ENCODE results near the gene MAML2. TPM values are rescaled to one million over a fixed set of nuclear protein-coding genes. Genes with fewer than 3 reads are reported as not detected.

MAML2 gene
- total and polyA plus RNA-seq, 2 of the 13 experiments (the other 11 are each of a cell fraction or from before 2014, with no cell fraction given), result 2.3 to 25.9 TPM

DNA sequence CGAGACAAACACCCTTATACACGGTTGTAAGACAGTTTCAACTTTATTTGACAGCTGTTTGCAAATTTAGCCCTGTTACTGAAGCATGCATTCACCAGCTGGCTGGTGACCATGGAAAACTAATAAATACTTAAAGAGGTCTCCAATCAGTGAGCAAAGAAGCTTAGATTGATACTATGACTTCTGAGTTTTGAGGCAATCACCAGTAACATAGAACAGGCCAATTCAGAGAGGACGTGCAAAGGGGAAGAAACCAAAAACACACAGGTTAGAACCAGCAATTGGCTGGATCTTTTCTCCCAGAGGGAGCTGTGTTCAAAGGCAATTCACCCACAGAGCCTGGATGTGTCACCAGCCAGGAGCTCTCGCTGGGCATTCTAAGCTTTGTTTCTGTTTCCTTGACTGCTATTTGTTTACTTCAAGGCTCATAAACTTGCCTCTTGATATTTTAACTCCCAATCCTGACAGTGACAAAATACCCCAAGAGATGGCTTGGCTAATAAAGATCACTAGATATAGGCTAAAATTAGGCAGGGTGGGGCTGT, 305.5 kb downstream of the MAML2 start:
- ChIA-PET CTCF (ENCODE audit: low intra/inter-chr PET ratio, low total read pairs) (no interaction called here), POLR2A (no interaction called here)
- Histone ChIP-seq H3K27ac (ENCODE audit: extremely low read length, insufficient read depth, low read length) (no peak overlapping the region), H3K27me3 (ENCODE audit: control insufficient read depth in 1 of 2, insufficient read depth in 2 of 2, low read length in 2 of 2) (no peaks in the 10 kb centered on the region), H3K4me1 (ENCODE audit: insufficient read depth, low read length) (peaks cover 13% of the 10 kb centered on the region), H3K4me3 (replicated peaks in 1 of 3; ENCODE audit: insufficient read depth in 1 of 3, low read depth in 2 of 3, low read length in 3 of 3) (no peak overlapping the region), H3K36me3 (replicated peaks in 1 of 2; ENCODE audit: control insufficient read depth in 1 of 2, insufficient read depth in 2 of 2, low read length in 2 of 2) (peaks cover 0 to 13% of the 10 kb centered on the region in 2 experiments; a peak in 2 of 5 replicates), H3K9ac (ENCODE audit: insufficient read depth, low read depth, low read length) (no peak overlapping the region), H3K79me2 (ENCODE audit: insufficient read depth, low read length) (no peaks in the 10 kb centered on the region), H3K4me2 (ENCODE audit: low read depth, low read length) (no peak overlapping the region), H3K9me3 (ENCODE audit: low read length) (no peaks in the 10 kb centered on the region), H2AFZ (ENCODE audit: low read length) (no peak overlapping the region), H4K20me1 (ENCODE audit: insufficient read depth, low read length) (no peaks in the 10 kb centered on the region)
- intact Hi-C loops (cut with micrococcal nuclease; ENCODE audit: unreplicated experiment) (no loop called here), in situ Hi-C loops (cut with HindIII; ENCODE audit: extremely low pct_ligation_motif_present, low pct_unique_long_range_greater_than_20kb) (no loop called here)
- no peak for FAIRE-seq
- no peak for DNase-seq (ENCODE audit: low spot score)
- WGBS (ENCODE audit: low lambda C conversion rate), result 94% methylated on average over 4 of the region's 4 CpGs
- ATAC-seq, result no peak
- no peak for TF ChIP-seq ZNF598 (CRISPR knock-in tag; IDR thresholded peaks at IDR 0.05; ENCODE audit: borderline replicate concordance)
- BruUV-seq (replicated peaks), result no TSS peak

- DNase-seq (ENCODE audit: low spot score) (no peak), FAIRE-seq (no peak), ATAC-seq (no peak)
- Histone ChIP-seq H4K20me1 (ENCODE audit: insufficient read depth, low read length) (no peaks in the 10 kb centered on the region), H3K27ac (ENCODE audit: extremely low read length, insufficient read depth, low read length) (no peak overlapping the region), H3K4me2 (ENCODE audit: low read depth, low read length) (no peak overlapping the region), H2AFZ (ENCODE audit: low read length) (no peak overlapping the region), H3K4me3 (replicated peaks in 1 of 3; ENCODE audit: insufficient read depth in 1 of 3, low read depth in 2 of 3, low read length in 3 of 3) (no peak overlapping the region), H3K9me3 (ENCODE audit: low read length) (no peaks in the 10 kb centered on the region), H3K36me3 (replicated peaks in 1 of 2; ENCODE audit: control insufficient read depth in 1 of 2, insufficient read depth in 2 of 2, low read length in 2 of 2) (peaks cover 0 to 13% of the 10 kb centered on the region in 2 experiments; a peak in 2 of 5 replicates), H3K9ac (ENCODE audit: insufficient read depth, low read depth, low read length) (no peak overlapping the region), H3K4me1 (ENCODE audit: insufficient read depth, low read length) (peaks cover 13% of the 10 kb centered on the region), H3K79me2 (ENCODE audit: insufficient read depth, low read length) (no peaks in the 10 kb centered on the region), H3K27me3 (ENCODE audit: control insufficient read depth in 1 of 2, insufficient read depth in 2 of 2, low read length in 2 of 2) (no peaks in the 10 kb centered on the region)
- ChIA-PET CTCF (ENCODE audit: low intra/inter-chr PET ratio, low total read pairs) (no interaction called here), POLR2A (interaction anchor here (0.7 kb wide), 1 partner anchor 120 kb away, joined by 3 read pairs; no protein-coding TSS in a partner anchor)
- BruUV-seq (replicated peaks), result no TSS peak
- TF ChIP-seq NR2F2 (IDR thresholded peaks at IDR 0.05; ENCODE audit: borderline replicate concordance, low read depth), result no peak
- no peak for TF ChIP-seq ZNF367 (CRISPR knock-in tag; IDR thresholded peaks at IDR 0.05; ENCODE audit: borderline replicate concordance)
- no peak for TF ChIP-seq GMEB1 (CRISPR knock-in tag; IDR thresholded peaks at IDR 0.05; ENCODE audit: borderline replicate concordance)
- TF ChIP-seq ZMYM3 (CRISPR knock-in tag; IDR thresholded peaks at IDR 0.05), result no peak
- TF ChIP-seq DNMT1 (CRISPR knock-in tag; IDR thresholded peaks at IDR 0.05), result no peak
- TF ChIP-seq ATF7-NPFF (CRISPR knock-in tag; IDR thresholded peaks at IDR 0.05; ENCODE audit: low read depth), result no peak
- TF ChIP-seq HDAC2 (CRISPR knock-in tag; IDR thresholded peaks at IDR 0.05), result no peak
- TF ChIP-seq, protein P1, sequence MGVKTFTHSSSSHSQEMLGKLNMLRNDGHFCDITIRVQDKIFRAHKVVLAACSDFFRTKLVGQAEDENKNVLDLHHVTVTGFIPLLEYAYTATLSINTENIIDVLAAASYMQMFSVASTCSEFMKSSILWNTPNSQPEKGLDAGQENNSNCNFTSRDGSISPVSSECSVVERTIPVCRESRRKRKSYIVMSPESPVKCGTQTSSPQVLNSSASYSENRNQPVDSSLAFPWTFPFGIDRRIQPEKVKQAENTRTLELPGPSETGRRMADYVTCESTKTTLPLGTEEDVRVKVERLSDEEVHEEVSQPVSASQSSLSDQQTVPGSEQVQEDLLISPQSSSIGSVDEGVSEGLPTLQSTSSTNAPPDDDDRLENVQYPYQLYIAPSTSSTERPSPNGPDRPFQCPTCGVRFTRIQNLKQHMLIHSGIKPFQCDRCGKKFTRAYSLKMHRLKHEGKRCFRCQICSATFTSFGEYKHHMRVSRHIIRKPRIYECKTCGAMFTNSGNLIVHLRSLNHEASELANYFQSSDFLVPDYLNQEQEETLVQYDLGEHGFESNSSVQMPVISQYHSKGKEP (CRISPR knock-in tag; IDR thresholded peaks at IDR 0.05), result no peak
- intact Hi-C loops (cut with micrococcal nuclease; ENCODE audit: unreplicated experiment), result no loop called here
- 97% methylated on average over 6 of the region's 6 CpGs for WGBS (ENCODE audit: low lambda C conversion rate)
- in situ Hi-C loops (cut with HindIII; ENCODE audit: extremely low pct_ligation_motif_present, low pct_unique_long_range_greater_than_20kb), result no loop called here
Measured at GRCh38 chr11:96036863-96037262, 306.1 kb downstream of the MAML2 start.
